Vagina (tissue), 2 donors: ENCODE results near the gene SSR3. TPM values are rescaled to one million over a fixed set of nuclear protein-coding genes. Genes with fewer than 3 reads are reported as not detected.

Experiments used
- DNase-seq, 2 donors: peaks; one replicate each; pipeline ENCODE4 v3.0.0-alpha.2; 2017; ENCODE audit errors: extremely low spot score in 2 of 2
- H3K27ac ChIP-seq: fragments of 200-600 bp; sonication (generic); one replicate; pipeline ENCODE4 v1.5.1; 2019
- H3K27me3 ChIP-seq: fragments of 200-600 bp; sonication (generic); one replicate; pipeline ENCODE4 v1.5.1; 2019
- H3K36me3 ChIP-seq, 2 donors: fragments of 200-600 bp; sonication (generic); one replicate each; pipeline ENCODE4 v1.5.1; 2017 to 2019
- H3K4me1 ChIP-seq: fragments of 200-600 bp; sonication (generic); one replicate; pipeline ENCODE4 v1.5.1; 2019
- H3K4me3 ChIP-seq, 2 donors: fragments of 200-600 bp; sonication (generic); 1 replicate in 1 of 2; 2 replicates in 1 of 2; pipeline ENCODE4 v1.5.1; 2016 to 2019
- H3K9me3 ChIP-seq: fragments of 200-600 bp; sonication (generic); one replicate; pipeline ENCODE4 v1.5.1; 2019
- CTCF ChIP-seq, 3 experiments: fragments of 450-650 bp in 2 of 3; fragments of 200-600 bp in 1 of 3; sonication (generic) in 1 of 3; IDR thresholded peaks; one replicate each; pipeline ENCODE4 v1.5.1; 2017 to 2019; ENCODE audit warnings: antibody characterized with exemption in 3 of 3, mild to moderate bottlenecking in 2 of 3, moderate library complexity in 2 of 3
- POLR2A ChIP-seq, 2 donors: fragments of 450-650 bp; IDR thresholded peaks; one replicate each; pipeline ENCODE4 v1.6.1; 2017; ENCODE audit warnings: antibody characterized with exemption in 2 of 2, mild to moderate bottlenecking in 2 of 2, moderate library complexity in 2 of 2
- POLR2AphosphoS5 ChIP-seq, 2 donors: sonication (generic); formaldehyde crosslinking; IDR thresholded peaks; one replicate each; pipeline ENCODE4 v1.9.0; 2017; ENCODE audit warnings: antibody characterized with exemption in 2 of 2, mild to moderate bottlenecking in 2 of 2, low read depth in 1 of 2; ENCODE audit not compliant: insufficient read depth in 1 of 2
- intact Hi-C: fragments of 100-400 bp; cut with DNase I; formaldehyde crosslinking; loops from one replicate; pipeline ENCODE4 v1.15.1; 2023
- total RNA-seq: library from RNA; depleted of rRNA; stranded (reverse); fragments of >200 nt; gene quantifications from one replicate; pipeline ENCODE4 v1.2.3, GENCODE V29; 2016

SSR3 gene
- total RNA-seq, 1 donor from 2014 or later = 68.0 TPM

DNA sequence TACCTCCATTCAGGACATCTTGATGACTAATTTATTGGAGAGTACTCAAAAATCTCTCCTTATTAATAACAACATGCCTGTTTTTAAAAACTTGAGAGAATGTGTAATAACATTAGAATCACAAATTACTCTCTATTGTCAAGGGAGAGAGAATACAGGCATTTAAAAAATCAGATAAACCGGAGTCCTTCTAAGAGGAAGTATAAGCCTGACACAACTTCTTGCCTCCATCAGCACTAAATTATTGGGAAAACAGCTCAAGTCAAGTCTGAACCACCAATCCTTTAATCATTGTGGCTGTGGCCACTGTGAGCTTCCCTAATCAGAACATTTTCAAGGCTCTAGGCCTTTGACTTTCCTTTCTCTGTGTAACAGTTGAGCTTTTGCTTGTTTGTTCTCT, 38.0 kb downstream of the SSR3 start:
- Histone ChIP-seq H3K27me3 (no peaks in the 10 kb centered on the region), H3K9me3 (no peaks in the 10 kb centered on the region), H3K4me1 (no peaks in the 10 kb centered on the region), H3K36me3 (no peaks in the 10 kb centered on the region), H3K27ac (no peak overlapping the region), H3K4me3 (no peak overlapping the region)
- TF ChIP-seq POLR2A (IDR thresholded peaks at IDR 0.05) (no peak), CTCF (IDR thresholded peaks at IDR 0.05) (no peak), POLR2AphosphoS5 (IDR thresholded peaks at IDR 0.05; ENCODE audit: insufficient read depth in 1 of 2, low read depth in 1 of 2) (no peak)
- DNase-seq = no peak
- intact Hi-C loops = loop anchor here (10.0 kb wide), 1 partner anchor 362 kb away; no protein-coding TSS in a partner anchor

- H3K27ac ChIP-seq = no peak overlapping the region
- no peaks in the 10 kb centered on the region for H3K36me3 ChIP-seq
- H3K4me3 ChIP-seq = no peak overlapping the region
- no peaks in the 10 kb centered on the region for H3K9me3 ChIP-seq
- H3K27me3 ChIP-seq = no peaks in the 10 kb centered on the region
- no peaks in the 10 kb centered on the region for H3K4me1 ChIP-seq
- TF ChIP-seq CTCF (IDR thresholded peaks at IDR 0.05) = no peak
- no peak for TF ChIP-seq POLR2AphosphoS5 (IDR thresholded peaks at IDR 0.05; ENCODE audit: insufficient read depth in 1 of 2, low read depth in 1 of 2)
- no peak for TF ChIP-seq POLR2A (IDR thresholded peaks at IDR 0.05)
- intact Hi-C loops = loop anchor here (10.0 kb wide), 1 partner anchor 361 kb away; no protein-coding TSS in a partner anchor
- DNase-seq = no peak
These were observed 38.6 kb downstream of the SSR3 start for GRCh38 chr3:156516284-156516683.

DNA sequence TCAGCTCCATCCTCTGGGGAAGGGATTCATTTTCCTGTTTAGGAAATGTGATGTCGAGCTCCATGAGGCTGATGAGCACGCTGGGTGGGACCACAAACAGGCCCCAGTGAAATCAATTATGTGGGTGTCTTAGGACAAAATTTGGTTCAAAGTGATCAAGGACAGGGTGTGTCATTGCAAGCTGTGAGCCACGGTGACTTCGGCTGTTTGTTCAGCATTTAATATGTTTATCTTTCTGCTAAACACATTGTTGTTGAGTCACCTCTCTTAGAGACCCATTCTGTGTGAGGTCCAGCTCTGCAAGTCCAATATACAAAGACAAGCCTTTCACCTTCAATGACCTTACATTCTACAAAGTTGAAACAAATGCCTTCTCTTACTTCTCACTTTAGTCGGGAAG, 41.3 kb downstream of the SSR3 start:
- intact Hi-C loops = loop anchor here (10.0 kb wide), 1 partner anchor 359 kb away; no protein-coding TSS in a partner anchor
- DNase-seq = no peak
- Histone ChIP-seq H3K4me1 (no peaks in the 10 kb centered on the region), H3K36me3 (no peaks in the 10 kb centered on the region), H3K9me3 (no peaks in the 10 kb centered on the region), H3K27ac (no peak overlapping the region), H3K4me3 (no peak overlapping the region), H3K27me3 (no peaks in the 10 kb centered on the region)
- TF ChIP-seq POLR2A (IDR thresholded peaks at IDR 0.05) = no peak
- TF ChIP-seq CTCF (IDR thresholded peaks at IDR 0.05) = no peak
- TF ChIP-seq POLR2AphosphoS5 (IDR thresholded peaks at IDR 0.05; ENCODE audit: insufficient read depth in 1 of 2, low read depth in 1 of 2) = no peak

DNA sequence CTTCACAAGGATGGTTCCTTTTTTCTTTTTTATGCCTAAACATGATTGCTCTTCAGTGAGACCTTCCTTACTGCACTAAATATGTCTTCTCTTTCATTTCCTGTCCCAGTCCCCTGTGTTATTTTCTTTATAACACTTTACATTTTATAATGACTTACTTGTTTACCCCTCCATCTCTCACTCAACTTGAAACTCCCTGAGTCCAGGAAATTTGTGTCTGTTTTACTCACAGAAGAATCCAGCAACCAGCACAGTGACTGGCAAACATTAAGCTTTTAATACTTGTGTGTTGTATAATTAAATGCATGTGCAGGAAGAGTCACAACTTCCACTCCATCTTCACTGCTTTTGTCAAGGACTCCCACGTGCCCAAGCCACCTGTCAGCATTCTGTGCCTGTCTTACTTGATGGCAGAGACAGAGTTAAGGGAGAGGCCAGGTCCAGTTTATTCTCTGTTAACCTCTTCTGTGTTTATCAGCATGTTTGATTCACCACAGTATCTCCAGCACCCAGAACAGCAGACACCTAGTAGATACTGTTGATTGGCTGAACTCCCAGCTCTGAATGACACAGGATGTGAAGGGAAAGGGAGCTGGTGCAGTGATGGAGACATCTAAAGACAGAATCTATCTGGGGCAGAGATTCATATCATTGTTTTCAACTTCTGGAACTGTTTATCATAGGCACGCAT, 42.8 kb downstream of the SSR3 start:
- H3K4me1 ChIP-seq = no peaks in the 10 kb centered on the region
- H3K27me3 ChIP-seq = no peaks in the 10 kb centered on the region
- no peaks in the 10 kb centered on the region for H3K9me3 ChIP-seq
- no peak for TF ChIP-seq CTCF (IDR thresholded peaks at IDR 0.05)
- no peak for TF ChIP-seq POLR2AphosphoS5 (IDR thresholded peaks at IDR 0.05; ENCODE audit: insufficient read depth in 1 of 2, low read depth in 1 of 2)
- no peak for TF ChIP-seq POLR2A (IDR thresholded peaks at IDR 0.05)
- intact Hi-C loops = loop anchor here (10.0 kb wide), 1 partner anchor 357 kb away; no protein-coding TSS in a partner anchor
- H3K27ac ChIP-seq = no peak overlapping the region
- DNase-seq = no peak
- H3K4me3 ChIP-seq = no peak overlapping the region
- no peaks in the 10 kb centered on the region for H3K36me3 ChIP-seq
